Hematopoietic multipotent progenitor cell treated with erythropoietin and hydrocortisone succinate and interleukin-3 and kit ligand, for 15 days (in vitro differentiated cells): ENCODE measurements around the gene ZNF521.

Experiments used
- DNase-seq: peaks from one replicate; pipeline ENCODE4 v3.0.0-alpha.2; 2015; ENCODE audit warnings: low spot score

ZNF521 gene

GRCh38 chr18:25250474-25250851 is 101.5 kb downstream of the ZNF521 start:
- no peak for DNase-seq

- DNase-seq, result no peak
Measured at GRCh38 chr18:25248755-25249154, 103.2 kb downstream of the ZNF521 start.

- no peak for DNase-seq
Measured at GRCh38 chr18:25247725-25248124, 104.2 kb downstream of the ZNF521 start.

- DNase-seq, result no peak
Measured at GRCh38 chr18:25244924-25245698, 106.9 kb downstream of the ZNF521 start.

- DNase-seq, result no peak
Measured at GRCh38 chr18:25244170-25244569, 107.8 kb downstream of the ZNF521 start.

- no peak for DNase-seq
Measured at GRCh38 chr18:25243754-25244153, 108.2 kb downstream of the ZNF521 start.

- no peak for DNase-seq
Measured at GRCh38 chr18:25243257-25243656, 108.7 kb downstream of the ZNF521 start.

GRCh38 chr18:25240420-25240770 is 111.6 kb downstream of the ZNF521 start:
- DNase-seq, result no peak

GRCh38 chr18:25239581-25240419 is 112.2 kb downstream of the ZNF521 start:
- DNase-seq, result peak; percentile 19

- DNase-seq, result no peak
Measured at GRCh38 chr18:25239151-25239550, 112.8 kb downstream of the ZNF521 start.

GRCh38 chr18:25237571-25238267 is 114.2 kb downstream of the ZNF521 start:
- no peak for DNase-seq

- no peak for DNase-seq
Measured at GRCh38 chr18:25236736-25237135, 115.2 kb downstream of the ZNF521 start.

- DNase-seq, result peak; percentile 21
Measured at GRCh38 chr18:25235401-25236042, 116.4 kb downstream of the ZNF521 start.

GRCh38 chr18:25234740-25235345 is 117.1 kb downstream of the ZNF521 start:
- DNase-seq, result no peak

- DNase-seq, result no peak
Measured at GRCh38 chr18:25234322-25234639, 117.7 kb downstream of the ZNF521 start.

GRCh38 chr18:25233528-25234321 is 118.2 kb downstream of the ZNF521 start:
- no peak for DNase-seq

- no peak for DNase-seq
Measured at GRCh38 chr18:25231327-25231691, 120.7 kb downstream of the ZNF521 start.

- DNase-seq, result no peak
Measured at GRCh38 chr18:25230658-25231326, 121.2 kb downstream of the ZNF521 start.

GRCh38 chr18:25229920-25230319 is 122.0 kb downstream of the ZNF521 start:
- no peak for DNase-seq

GRCh38 chr18:25229081-25229480 is 122.9 kb downstream of the ZNF521 start:
- peak; percentile 50 for DNase-seq

GRCh38 chr18:25228410-25228809 is 123.6 kb downstream of the ZNF521 start:
- no peak for DNase-seq
